ENCODE data around the gene UBXN7. TPM values are rescaled to one million over a fixed set of nuclear protein-coding genes. Genes with fewer than 3 reads are reported as not detected.

Gene UBXN7
- total and polyA plus RNA-seq, 9 of the 15 experiments (the other 6 are each of a cell fraction or from before 2014, with no cell fraction given), result 3.5 to 44.6 (median 13.4) TPM

GRCh38 chr3:196472286-196472685 lies 40.1 kb upstream of the UBXN7 start:
- in situ Hi-C loops (cut with MboI), result no loop called here

More at GRCh38 chr3:196472286-196472685, 40.1 kb upstream of the UBXN7 start:
- intact Hi-C loops (cut with micrococcal nuclease), result no loop called here
- ATAC-seq, result no peak
- no peak overlapping the region for H3K4me3 ChIP-seq
- H3K27ac ChIP-seq (ENCODE audit: extremely low read depth, low read depth, low read length), result no peak overlapping the region
- H3K4me1 ChIP-seq (replicated peaks in 1 of 2; ENCODE audit: control insufficient read depth in 2 of 2, insufficient read depth in 2 of 2, low read length in 2 of 2), result no peaks in the 10 kb centered on the region
- H3K9me3 ChIP-seq (replicated peaks; ENCODE audit: control insufficient read depth, insufficient read depth, low read depth, low read length), result no peaks in the 10 kb centered on the region
- no peak for FAIRE-seq
- H3K36me3 ChIP-seq (ENCODE audit: control insufficient read depth, insufficient read depth, low read length), result peaks cover 85% of the 10 kb centered on the region
- H3K9ac ChIP-seq (ENCODE audit: insufficient read depth in 1 of 2, low read depth in 2 of 2, low read length in 2 of 2), result no peak overlapping the region
- H3K4me2 ChIP-seq (ENCODE audit: insufficient read depth, low read length), result no peak overlapping the region
- DNase-seq (ENCODE audit: extremely low read depth in 1 of 4, low spot score in 3 of 4), result no peak
- H2AFZ ChIP-seq (ENCODE audit: low read depth, low read length), result no peak overlapping the region
- POLR2A ChIA-PET, result no interaction called here
- CTCF ChIA-PET (ENCODE audit: low intra/inter-chr PET ratio), result no interaction called here
- peaks cover 16% of the 10 kb centered on the region for H3K79me2 ChIP-seq (ENCODE audit: control insufficient read depth, insufficient read depth, low read length)
- peaks cover 5% of the 10 kb centered on the region; the same call in 1 of the 2 replicates for H4K20me1 ChIP-seq (replicated peaks; ENCODE audit: control insufficient read depth, insufficient read depth, low read length)
- TF ChIP-seq HDAC3 (IDR thresholded peaks at IDR 0.05; ENCODE audit: borderline replicate concordance, partially characterized antibody), result no peak
- TF ChIP-seq, protein P1, sequence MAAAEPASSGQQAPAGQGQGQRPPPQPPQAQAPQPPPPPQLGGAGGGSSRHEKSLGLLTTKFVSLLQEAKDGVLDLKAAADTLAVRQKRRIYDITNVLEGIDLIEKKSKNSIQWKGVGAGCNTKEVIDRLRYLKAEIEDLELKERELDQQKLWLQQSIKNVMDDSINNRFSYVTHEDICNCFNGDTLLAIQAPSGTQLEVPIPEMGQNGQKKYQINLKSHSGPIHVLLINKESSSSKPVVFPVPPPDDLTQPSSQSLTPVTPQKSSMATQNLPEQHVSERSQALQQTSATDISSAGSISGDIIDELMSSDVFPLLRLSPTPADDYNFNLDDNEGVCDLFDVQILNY (CRISPR knock-in tag; IDR thresholded peaks at IDR 0.05), result no peak
- TF ChIP-seq ZFX (CRISPR knock-in tag; IDR thresholded peaks at IDR 0.05), result no peak
- TF ChIP-seq, protein P2, sequence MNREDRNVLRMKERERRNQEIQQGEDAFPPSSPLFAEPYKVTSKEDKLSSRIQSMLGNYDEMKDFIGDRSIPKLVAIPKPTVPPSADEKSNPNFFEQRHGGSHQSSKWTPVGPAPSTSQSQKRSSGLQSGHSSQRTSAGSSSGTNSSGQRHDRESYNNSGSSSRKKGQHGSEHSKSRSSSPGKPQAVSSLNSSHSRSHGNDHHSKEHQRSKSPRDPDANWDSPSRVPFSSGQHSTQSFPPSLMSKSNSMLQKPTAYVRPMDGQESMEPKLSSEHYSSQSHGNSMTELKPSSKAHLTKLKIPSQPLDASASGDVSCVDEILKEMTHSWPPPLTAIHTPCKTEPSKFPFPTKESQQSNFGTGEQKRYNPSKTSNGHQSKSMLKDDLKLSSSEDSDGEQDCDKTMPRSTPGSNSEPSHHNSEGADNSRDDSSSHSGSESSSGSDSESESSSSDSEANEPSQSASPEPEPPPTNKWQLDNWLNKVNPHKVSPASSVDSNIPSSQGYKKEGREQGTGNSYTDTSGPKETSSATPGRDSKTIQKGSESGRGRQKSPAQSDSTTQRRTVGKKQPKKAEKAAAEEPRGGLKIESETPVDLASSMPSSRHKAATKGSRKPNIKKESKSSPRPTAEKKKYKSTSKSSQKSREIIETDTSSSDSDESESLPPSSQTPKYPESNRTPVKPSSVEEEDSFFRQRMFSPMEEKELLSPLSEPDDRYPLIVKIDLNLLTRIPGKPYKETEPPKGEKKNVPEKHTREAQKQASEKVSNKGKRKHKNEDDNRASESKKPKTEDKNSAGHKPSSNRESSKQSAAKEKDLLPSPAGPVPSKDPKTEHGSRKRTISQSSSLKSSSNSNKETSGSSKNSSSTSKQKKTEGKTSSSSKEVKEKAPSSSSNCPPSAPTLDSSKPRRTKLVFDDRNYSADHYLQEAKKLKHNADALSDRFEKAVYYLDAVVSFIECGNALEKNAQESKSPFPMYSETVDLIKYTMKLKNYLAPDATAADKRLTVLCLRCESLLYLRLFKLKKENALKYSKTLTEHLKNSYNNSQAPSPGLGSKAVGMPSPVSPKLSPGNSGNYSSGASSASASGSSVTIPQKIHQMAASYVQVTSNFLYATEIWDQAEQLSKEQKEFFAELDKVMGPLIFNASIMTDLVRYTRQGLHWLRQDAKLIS (CRISPR knock-in tag; IDR thresholded peaks at IDR 0.05), result no peak
- TF ChIP-seq, protein P3, sequence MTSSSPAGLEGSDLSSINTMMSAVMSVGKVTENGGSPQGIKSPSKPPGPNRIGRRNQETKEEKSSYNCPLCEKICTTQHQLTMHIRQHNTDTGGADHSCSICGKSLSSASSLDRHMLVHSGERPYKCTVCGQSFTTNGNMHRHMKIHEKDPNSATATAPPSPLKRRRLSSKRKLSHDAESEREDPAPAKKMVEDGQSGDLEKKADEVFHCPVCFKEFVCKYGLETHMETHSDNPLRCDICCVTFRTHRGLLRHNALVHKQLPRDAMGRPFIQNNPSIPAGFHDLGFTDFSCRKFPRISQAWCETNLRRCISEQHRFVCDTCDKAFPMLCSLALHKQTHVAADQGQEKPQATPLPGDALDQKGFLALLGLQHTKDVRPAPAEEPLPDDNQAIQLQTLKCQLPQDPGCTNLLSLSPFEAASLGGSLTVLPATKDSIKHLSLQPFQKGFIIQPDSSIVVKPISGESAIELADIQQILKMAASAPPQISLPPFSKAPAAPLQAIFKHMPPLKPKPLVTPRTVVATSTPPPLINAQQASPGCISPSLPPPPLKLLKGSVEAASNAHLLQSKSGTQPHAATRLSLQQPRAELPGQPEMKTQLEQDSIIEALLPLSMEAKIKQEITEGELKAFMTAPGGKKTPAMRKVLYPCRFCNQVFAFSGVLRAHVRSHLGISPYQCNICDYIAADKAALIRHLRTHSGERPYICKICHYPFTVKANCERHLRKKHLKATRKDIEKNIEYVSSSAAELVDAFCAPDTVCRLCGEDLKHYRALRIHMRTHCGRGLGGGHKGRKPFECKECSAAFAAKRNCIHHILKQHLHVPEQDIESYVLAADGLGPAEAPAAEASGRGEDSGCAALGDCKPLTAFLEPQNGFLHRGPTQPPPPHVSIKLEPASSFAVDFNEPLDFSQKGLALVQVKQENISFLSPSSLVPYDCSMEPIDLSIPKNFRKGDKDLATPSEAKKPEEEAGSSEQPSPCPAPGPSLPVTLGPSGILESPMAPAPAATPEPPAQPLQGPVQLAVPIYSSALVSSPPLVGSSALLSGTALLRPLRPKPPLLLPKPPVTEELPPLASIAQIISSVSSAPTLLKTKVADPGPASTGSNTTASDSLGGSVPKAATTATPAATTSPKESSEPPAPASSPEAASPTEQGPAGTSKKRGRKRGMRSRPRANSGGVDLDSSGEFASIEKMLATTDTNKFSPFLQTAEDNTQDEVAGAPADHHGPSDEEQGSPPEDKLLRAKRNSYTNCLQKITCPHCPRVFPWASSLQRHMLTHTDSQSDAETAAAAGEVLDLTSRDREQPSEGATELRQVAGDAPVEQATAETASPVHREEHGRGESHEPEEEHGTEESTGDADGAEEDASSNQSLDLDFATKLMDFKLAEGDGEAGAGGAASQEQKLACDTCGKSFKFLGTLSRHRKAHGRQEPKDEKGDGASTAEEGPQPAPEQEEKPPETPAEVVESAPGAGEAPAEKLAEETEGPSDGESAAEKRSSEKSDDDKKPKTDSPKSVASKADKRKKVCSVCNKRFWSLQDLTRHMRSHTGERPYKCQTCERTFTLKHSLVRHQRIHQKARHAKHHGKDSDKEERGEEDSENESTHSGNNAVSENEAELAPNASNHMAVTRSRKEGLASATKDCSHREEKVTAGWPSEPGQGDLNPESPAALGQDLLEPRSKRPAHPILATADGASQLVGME (CRISPR knock-in tag; IDR thresholded peaks at IDR 0.05), result no peak
- no peak for TF ChIP-seq ZNF668 (CRISPR knock-in tag; IDR thresholded peaks at IDR 0.05)
- WGBS (ENCODE audit: insufficient coverage, low coverage, missing lambda C conversion rate), result 88% methylated on average over 8 of the region's 8 CpGs
- no peaks in the 10 kb centered on the region for H3K9me1 ChIP-seq (ENCODE audit: control insufficient read depth, insufficient read depth, low read length)
- no TSS peak for BruUV-seq (replicated peaks)
- no peaks in the 10 kb centered on the region for H3K27me3 ChIP-seq (ENCODE audit: control insufficient read depth in 2 of 2, insufficient read depth in 2 of 2, low read length in 2 of 2)

Measured in K562 (cell line).